HCT116 (cell line): ENCODE data around the gene AGBL1. TPM values are rescaled to one million over a fixed set of nuclear protein-coding genes. Genes with fewer than 3 reads are reported as not detected.

Experiments used
- ATAC-seq: fragments of 200-7000 bp; cut with Tn5 transposase; 2 replicates; pipeline ENCODE4 v1.9.1; 2020; ENCODE audit warnings: mild to moderate bottlenecking, moderate library complexity
- BruUV-seq: library from RNA; stranded (reverse); fragments of 400-500 nt; replicated peaks from 2 replicates; lab custom pipeline; 2021; lab: Mats Ljungman, UMichigan
- CTCF ChIA-PET: fragments of 300-600 bp; sonication (Branson Sonifier 250); formaldehyde crosslinking; loops from one replicate; lab custom pipeline; 2021; ENCODE audit warnings: antibody characterized with exemption; lab: Charles Lee
- POLR2A ChIA-PET: fragments of 300-600, 350-600 bp; sonication (Branson Sonifier 250); formaldehyde crosslinking; loops from one replicate; lab custom pipeline; 2021; ENCODE audit warnings: antibody characterized with exemption; lab: Charles Lee
- RAD21 ChIA-PET, 2 experiments: fragments of 300-600 bp; sonication (Branson Sonifier 250); formaldehyde crosslinking; loops; one replicate each; lab custom pipeline; 2023; ENCODE audit warnings: low total read pairs in 2 of 2; ENCODE audit not compliant: uncharacterized antibody in 2 of 2, unreplicated experiment in 2 of 2, low non-redundant PET in 1 of 2; lab: Charles Lee
- DNase-seq: peaks from one replicate; pipeline ENCODE4 v3.0.0-alpha.2; 2010; ENCODE audit warnings: low read depth, low spot score
- H2AFZ ChIP-seq: fragments of 200-600 bp; shearing (Covaris generic), sonication (generic); 2 replicates; pipeline ENCODE4 v1.6.1; 2017; ENCODE audit warnings: low read depth, mixed run types, mixed read lengths, antibody characterized with exemption, low read length; ENCODE audit not compliant: poor library complexity, severe bottlenecking
- H3K27ac ChIP-seq: 2 replicates; pipeline ENCODE4 v1.5.1; 2012; ENCODE audit warnings: low read depth, low read length
- H3K27me3 ChIP-seq: fragments of 200-600 bp; sonication (generic); 2 replicates; pipeline ENCODE4 v1.6.1; 2016; ENCODE audit warnings: mixed run types, low read length, mixed read lengths; ENCODE audit not compliant: insufficient read depth
- H3K36me3 ChIP-seq, 2 experiments: fragments of 200-500 bp in 1 of 2; fragments of 200-600 bp in 1 of 2; sonication (Bioruptor generic) in 1 of 2; sonication (generic) in 1 of 2; 2 replicates each; pipeline versions ENCODE4 v1.5.1 to v1.6.1; 2014 to 2016; ENCODE audit warnings: low read length in 2 of 2, inconsistent platforms in 1 of 2, mixed read lengths in 1 of 2, mixed run types in 1 of 2; ENCODE audit not compliant: insufficient read depth in 2 of 2, control insufficient read depth in 1 of 2
- H3K4me1 ChIP-seq, 2 experiments: fragments of 200-600 bp in 1 of 2; sonication (generic) in 1 of 2; 2 replicates each; pipeline versions ENCODE4 v1.5.1 to v1.6.1; 2012 to 2017; ENCODE audit warnings: low read length in 2 of 2, inconsistent platforms in 1 of 2, mild to moderate bottlenecking in 1 of 2, mixed read lengths in 1 of 2, mixed run types in 1 of 2, moderate library complexity in 1 of 2; ENCODE audit not compliant: insufficient read depth in 2 of 2, control insufficient read depth in 1 of 2
- H3K4me2 ChIP-seq: fragments of 200-600 bp; sonication (generic); 2 replicates; pipeline ENCODE4 v1.6.1; 2017; ENCODE audit warnings: mixed run types, low read length, mixed read lengths
- H3K4me3 ChIP-seq, 2 experiments: fragments of 200-600 bp in 1 of 2; sonication (generic) in 1 of 2; replicated peaks in 1 of 2; 2 replicates each; pipeline ENCODE4 v1.5.1; 2011 to 2016; ENCODE audit warnings: low read length in 2 of 2, control low read depth in 1 of 2, low read depth in 1 of 2, mild to moderate bottlenecking in 1 of 2, mixed read lengths in 1 of 2, mixed run types in 1 of 2
- H3K79me2 ChIP-seq: fragments of 200-600 bp; sonication (generic); 2 replicates; pipeline ENCODE4 v1.6.1; 2017; ENCODE audit warnings: mild to moderate bottlenecking, mixed run types, low read length, moderate library complexity, mixed read lengths; ENCODE audit not compliant: insufficient read depth
- H3K9ac ChIP-seq: fragments of 200-600 bp; sonication (generic); 2 replicates; pipeline ENCODE4 v1.6.1; 2016; ENCODE audit warnings: low read length, mixed read lengths
- H3K9me2 ChIP-seq: fragments of 200-600 bp; sonication (generic), shearing (Covaris generic); 2 replicates; pipeline ENCODE4 v1.6.1; 2017; ENCODE audit warnings: mixed run types, mild to moderate bottlenecking, moderate library complexity; ENCODE audit not compliant: insufficient read depth
- H3K9me3 ChIP-seq, 2 experiments: fragments of 200-500 bp in 1 of 2; fragments of 200-600 bp in 1 of 2; sonication (Bioruptor generic) in 1 of 2; sonication (generic) in 1 of 2; 2 replicates each; pipeline ENCODE4 v1.6.1; 2014 to 2017; ENCODE audit warnings: low read length in 2 of 2, mixed read lengths in 2 of 2, inconsistent platforms in 1 of 2, low read depth in 1 of 2, mild to moderate bottlenecking in 1 of 2, mixed run types in 1 of 2, moderate library complexity in 1 of 2; ENCODE audit not compliant: control insufficient read depth in 1 of 2, insufficient read depth in 1 of 2
- H4K20me1 ChIP-seq: fragments of 200-600 bp; sonication (generic), shearing (Covaris generic); 2 replicates; pipeline ENCODE4 v1.6.1; 2017; ENCODE audit warnings: mixed run types, mild to moderate bottlenecking, moderate library complexity; ENCODE audit not compliant: insufficient read depth
- ATF3 ChIP-seq: IDR thresholded peaks from 2 replicates; pipeline ENCODE4 v1.6.1; 2012
- CBX3 ChIP-seq: IDR thresholded peaks from 2 replicates; pipeline ENCODE4 v1.6.1; 2012; ENCODE audit warnings: low read depth
- CEBPB ChIP-seq: IDR thresholded peaks from 2 replicates; pipeline ENCODE4 v1.6.1; 2012; ENCODE audit warnings: low read depth
- CTCF ChIP-seq, 3 experiments: fragments of 200-600 bp in 1 of 3; sonication (generic) in 1 of 3; IDR thresholded peaks in 2 of 3; conservative IDR thresholded peaks in 1 of 3; 2 replicates each; pipeline ENCODE4 v1.5.1; 2012 to 2017; ENCODE audit warnings: low read depth in 2 of 3, low read length in 2 of 3, antibody characterized with exemption in 1 of 3, borderline replicate concordance in 1 of 3, control low read depth in 1 of 3, mild to moderate bottlenecking in 1 of 3, mixed read lengths in 1 of 3, mixed run types in 1 of 3, moderate library complexity in 1 of 3; ENCODE audit not compliant: insufficient read depth in 1 of 3
- ELF1 ChIP-seq: IDR thresholded peaks from 2 replicates; pipeline ENCODE4 v1.6.1; 2012; ENCODE audit warnings: low read depth, borderline replicate concordance
- MAX ChIP-seq: IDR thresholded peaks from 2 replicates; pipeline ENCODE4 v1.6.1; 2012
- POLR2AphosphoS5 ChIP-seq: IDR thresholded peaks from 2 replicates; pipeline ENCODE4 v1.6.1; 2011; ENCODE audit warnings: mild to moderate bottlenecking, low read depth, low read length, moderate library complexity
- RAD21 ChIP-seq: IDR thresholded peaks from 2 replicates; pipeline ENCODE4 v1.6.1; 2012; ENCODE audit warnings: low read depth, mild to moderate bottlenecking
- REST ChIP-seq: IDR thresholded peaks from 2 replicates; pipeline ENCODE4 v1.6.1; 2012; ENCODE audit warnings: low read depth
- SP1 ChIP-seq: IDR thresholded peaks from 2 replicates; pipeline ENCODE4 v1.6.1; 2012; ENCODE audit warnings: low read depth
- SRF ChIP-seq: IDR thresholded peaks from 2 replicates; pipeline ENCODE4 v1.6.1; 2012; ENCODE audit warnings: low read depth
- ZBTB33 ChIP-seq: IDR thresholded peaks from 2 replicates; pipeline ENCODE4 v1.6.1; 2011; ENCODE audit warnings: mild to moderate bottlenecking, low read length, moderate library complexity; ENCODE audit not compliant: insufficient replicate concordance; ENCODE audit errors: extremely low read depth
- ZFX ChIP-seq: fragments of 450-650 bp; IDR thresholded peaks from 2 replicates; pipeline ENCODE4 v1.6.1; 2017
- ZNF274 ChIP-seq: fragments of 200-500 bp; sonication (Bioruptor generic); IDR thresholded peaks from 2 replicates; pipeline ENCODE4 v1.6.1; 2014; ENCODE audit warnings: mild to moderate bottlenecking, low read depth, low read length, inconsistent platforms
- intact Hi-C: fragments of 100-400 bp; cut with micrococcal nuclease; formaldehyde crosslinking; loops from 2 replicates; pipeline ENCODE4 v1.10.0; 2022
- total RNA-seq: library from RNA; stranded (reverse); gene quantifications from one replicate; pipeline ENCODE4 v1.2.1, GENCODE V29; 2021; ENCODE audit not compliant: unreplicated experiment

AGBL1 gene
- total RNA-seq, 1 experiment from 2014 or later, result not detected

GRCh38 chr15:86620641-86621349 lies 541.1 kb downstream of the AGBL1 start (continued):
- TF ChIP-seq CTCF (IDR thresholded peaks at IDR 0.05 in 2 of 3, conservative IDR thresholded peaks at IDR 0.05 in 1 of 3; ENCODE audit: borderline replicate concordance in 1 of 3, insufficient read depth in 1 of 3, low read depth in 2 of 3, low read length in 2 of 3) (no peak), SRF (no peak), POLR2AphosphoS5 (no peak)
- TF ChIP-seq, all 23 proteins: peak for 0

GRCh38 chr15:86623236-86623635 lies 543.6 kb downstream of the AGBL1 start:
- Histone ChIP-seq H4K20me1 (no peaks in the 10 kb centered on the region), H3K9me2 (no peaks in the 10 kb centered on the region), H3K4me1 (no peaks in the 10 kb centered on the region), H3K9ac (no peak overlapping the region), H3K27ac (no peak overlapping the region), H3K4me3 (no peak overlapping the region), H3K79me2 (no peaks in the 10 kb centered on the region), H3K27me3 (no peaks in the 10 kb centered on the region), H2AFZ (no peak overlapping the region), H3K4me2 (no peak overlapping the region), H3K9me3 (peaks cover 0 to 4% of the 10 kb centered on the region in 2 experiments; a peak in 2 of 4 replicates), H3K36me3 (no peaks in the 10 kb centered on the region)
- BruUV-seq, result no TSS peak
- CTCF ChIA-PET, result no interaction called here
- POLR2A ChIA-PET, result no interaction called here
- RAD21 ChIA-PET, result no interaction called here
- intact Hi-C loops, result no loop called here
- ATAC-seq, result no peak
- TF ChIP-seq MAX, result no peak
- no peak for TF ChIP-seq ZFX
- TF ChIP-seq SP1, result no peak
- TF ChIP-seq CBX3, result no peak
- TF ChIP-seq RAD21, result no peak
- TF ChIP-seq POLR2AphosphoS5, result no peak
- TF ChIP-seq ATF3, result no peak
- no peak for TF ChIP-seq ZBTB33
- no peak for TF ChIP-seq ZNF274
- TF ChIP-seq CEBPB, result no peak
- TF ChIP-seq ELF1, result no peak
- no peak for TF ChIP-seq REST
- DNase-seq, result no peak
